ENCODE results near the gene SLC35B4. TPM values are rescaled to one million over a fixed set of nuclear protein-coding genes. Genes with fewer than 3 reads are reported as not detected.

The SLC35B4 gene
- total RNA-seq, 1 donor from 2014 or later, result 23.2 TPM

GRCh38 chr7:134289423-134289822 lies 27.3 kb downstream of the SLC35B4 start:
- H3K27me3 Mint-ChIP-seq (ENCODE audit: low read depth, unreplicated experiment), result peaks cover 3% of the 10 kb centered on the region
- Histone ChIP-seq H3K4me2 (ENCODE audit: low read length) (no peak overlapping the region), H3K4me3 (ENCODE audit: insufficient read depth, low read depth, low read length) (no peak overlapping the region), H3K9me3 (ENCODE audit: insufficient read depth, low read depth, low read length) (no peaks in the 10 kb centered on the region), H3K27ac (ENCODE audit: low read depth, low read length) (no peak overlapping the region), H3K27me3 (ENCODE audit: insufficient read depth, low read length) (peaks cover 7% of the 10 kb centered on the region), H3K36me3 (ENCODE audit: insufficient read depth, low read length) (peaks cover 7% of the 10 kb centered on the region), H3K4me1 (ENCODE audit: insufficient read depth, low read length) (no peaks in the 10 kb centered on the region), H4K20me1 (ENCODE audit: insufficient read depth, low read length) (no peaks in the 10 kb centered on the region), H3K9ac (ENCODE audit: low read length) (no peak overlapping the region), H2AFZ (ENCODE audit: low read depth, low read length) (no peak overlapping the region), H3K79me2 (ENCODE audit: insufficient read depth, low read length) (no peaks in the 10 kb centered on the region)
- peaks cover 5% of the 10 kb centered on the region for H3K36me3 Mint-ChIP-seq (ENCODE audit: low read depth, unreplicated experiment)
- peaks cover 4% of the 10 kb centered on the region for H3K4me1 Mint-ChIP-seq (ENCODE audit: low read depth, unreplicated experiment)
- no peak for TF ChIP-seq EZH2 (IDR thresholded peaks at IDR 0.05; ENCODE audit: insufficient read depth, low read length)
- TF ChIP-seq, protein P1, sequence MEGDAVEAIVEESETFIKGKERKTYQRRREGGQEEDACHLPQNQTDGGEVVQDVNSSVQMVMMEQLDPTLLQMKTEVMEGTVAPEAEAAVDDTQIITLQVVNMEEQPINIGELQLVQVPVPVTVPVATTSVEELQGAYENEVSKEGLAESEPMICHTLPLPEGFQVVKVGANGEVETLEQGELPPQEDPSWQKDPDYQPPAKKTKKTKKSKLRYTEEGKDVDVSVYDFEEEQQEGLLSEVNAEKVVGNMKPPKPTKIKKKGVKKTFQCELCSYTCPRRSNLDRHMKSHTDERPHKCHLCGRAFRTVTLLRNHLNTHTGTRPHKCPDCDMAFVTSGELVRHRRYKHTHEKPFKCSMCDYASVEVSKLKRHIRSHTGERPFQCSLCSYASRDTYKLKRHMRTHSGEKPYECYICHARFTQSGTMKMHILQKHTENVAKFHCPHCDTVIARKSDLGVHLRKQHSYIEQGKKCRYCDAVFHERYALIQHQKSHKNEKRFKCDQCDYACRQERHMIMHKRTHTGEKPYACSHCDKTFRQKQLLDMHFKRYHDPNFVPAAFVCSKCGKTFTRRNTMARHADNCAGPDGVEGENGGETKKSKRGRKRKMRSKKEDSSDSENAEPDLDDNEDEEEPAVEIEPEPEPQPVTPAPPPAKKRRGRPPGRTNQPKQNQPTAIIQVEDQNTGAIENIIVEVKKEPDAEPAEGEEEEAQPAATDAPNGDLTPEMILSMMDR (IDR thresholded peaks at IDR 0.05; ENCODE audit: insufficient read depth, low read depth, low read length), result no peak
- no peak overlapping the region for H3K4me3 Mint-ChIP-seq (ENCODE audit: unreplicated experiment)
- no peaks in the 10 kb centered on the region for H3K9me3 Mint-ChIP-seq (ENCODE audit: unreplicated experiment)
- no peak for FAIRE-seq
- H3K27ac Mint-ChIP-seq (ENCODE audit: unreplicated experiment), result no peak overlapping the region
- no peak for DNase-seq (ENCODE audit: low read depth)

DNA sequence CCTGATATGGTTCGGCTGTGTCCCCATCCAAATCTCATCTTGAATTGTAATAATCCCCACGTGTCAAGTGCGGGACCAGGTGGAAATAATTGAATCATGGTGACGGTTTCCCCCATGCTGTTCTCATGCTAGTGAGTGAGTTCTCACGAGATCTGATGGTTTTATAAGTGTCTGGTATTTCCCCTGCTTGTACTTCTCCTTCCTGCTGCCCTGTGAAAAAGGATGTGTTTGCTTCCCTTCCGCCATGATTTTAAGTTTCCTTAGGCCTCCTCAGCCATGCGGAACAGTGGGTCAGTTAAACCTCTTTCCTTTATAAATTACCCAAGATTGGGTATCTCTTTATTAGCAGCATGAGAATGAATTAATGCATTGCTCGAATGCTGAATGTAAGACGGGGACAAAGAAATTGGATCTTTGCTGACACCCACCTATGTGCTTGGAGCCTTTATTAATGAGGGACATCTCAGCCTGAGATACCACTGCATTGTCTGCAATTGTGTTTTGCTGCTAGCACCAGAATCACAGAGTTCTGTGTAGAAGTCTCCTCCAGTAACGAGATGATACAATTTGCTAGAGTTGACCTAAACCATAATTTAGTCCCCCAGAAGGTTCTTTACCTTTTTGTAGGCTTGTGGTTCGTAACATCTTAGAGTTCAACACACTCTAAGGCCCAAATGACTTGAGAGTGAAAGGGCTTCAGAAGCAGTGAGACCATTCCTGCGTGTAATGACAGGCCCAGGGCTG lies 28.6 kb downstream of the SLC35B4 start:
- Mint-ChIP-seq H3K36me3 (ENCODE audit: low read depth, unreplicated experiment) (no peaks in the 10 kb centered on the region), H3K27ac (ENCODE audit: unreplicated experiment) (no peak overlapping the region), H3K9me3 (ENCODE audit: unreplicated experiment) (no peaks in the 10 kb centered on the region), H3K4me1 (ENCODE audit: low read depth, unreplicated experiment) (peaks cover 4% of the 10 kb centered on the region), H3K27me3 (ENCODE audit: low read depth, unreplicated experiment) (peaks cover 3% of the 10 kb centered on the region), H3K4me3 (ENCODE audit: unreplicated experiment) (no peak overlapping the region)
- Histone ChIP-seq H4K20me1 (ENCODE audit: insufficient read depth, low read length) (no peaks in the 10 kb centered on the region), H3K4me1 (ENCODE audit: insufficient read depth, low read length) (no peaks in the 10 kb centered on the region), H3K4me3 (ENCODE audit: insufficient read depth, low read depth, low read length) (no peak overlapping the region), H3K9me3 (ENCODE audit: insufficient read depth, low read depth, low read length) (no peaks in the 10 kb centered on the region), H3K27me3 (ENCODE audit: insufficient read depth, low read length) (peaks cover 7% of the 10 kb centered on the region), H3K79me2 (ENCODE audit: insufficient read depth, low read length) (no peaks in the 10 kb centered on the region), H3K27ac (ENCODE audit: low read depth, low read length) (no peak overlapping the region), H3K9ac (ENCODE audit: low read length) (no peak overlapping the region), H3K36me3 (ENCODE audit: insufficient read depth, low read length) (peaks cover under 1% of the 10 kb centered on the region), H3K4me2 (ENCODE audit: low read length) (no peak overlapping the region), H2AFZ (ENCODE audit: low read depth, low read length) (no peak overlapping the region)
- no peak for TF ChIP-seq EZH2 (IDR thresholded peaks at IDR 0.05; ENCODE audit: insufficient read depth, low read length)
- TF ChIP-seq, protein P1 (IDR thresholded peaks at IDR 0.05; ENCODE audit: insufficient read depth, low read depth, low read length), result no peak
- no peak for FAIRE-seq
- DNase-seq (ENCODE audit: low read depth), result no peak

DNA sequence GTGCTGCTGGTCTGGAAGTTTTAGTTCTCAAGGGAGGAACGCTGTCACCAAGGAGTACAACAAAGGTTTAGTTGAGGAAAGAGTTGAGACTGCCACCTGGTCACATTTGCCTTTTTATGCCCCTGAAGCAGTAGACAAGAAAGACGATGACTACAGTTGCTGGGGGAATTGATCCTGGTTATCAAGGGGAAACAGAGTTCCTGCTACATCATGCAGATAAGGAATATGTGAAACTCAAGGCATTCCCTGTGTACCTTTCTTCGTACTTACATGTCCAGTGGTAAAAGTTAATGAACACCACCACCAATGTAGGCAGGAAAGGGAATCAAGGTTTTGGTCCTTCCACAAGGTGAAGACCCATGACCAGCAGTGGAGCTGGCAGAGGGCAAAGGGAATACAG lies 31.8 kb downstream of the SLC35B4 start:
- H3K4me3 ChIP-seq (ENCODE audit: insufficient read depth, low read depth, low read length), result no peak overlapping the region
- no peak overlapping the region for H3K9ac ChIP-seq (ENCODE audit: low read length)
- H2AFZ ChIP-seq (ENCODE audit: low read depth, low read length), result no peak overlapping the region
- H3K36me3 ChIP-seq (ENCODE audit: insufficient read depth, low read length), result no peaks in the 10 kb centered on the region
- H3K79me2 ChIP-seq (ENCODE audit: insufficient read depth, low read length), result no peaks in the 10 kb centered on the region
- H4K20me1 ChIP-seq (ENCODE audit: insufficient read depth, low read length), result no peaks in the 10 kb centered on the region
- H3K4me1 Mint-ChIP-seq (ENCODE audit: low read depth, unreplicated experiment), result peaks cover under 1% of the 10 kb centered on the region
- FAIRE-seq (no peak), DNase-seq (ENCODE audit: low read depth) (no peak)
- H3K27me3 Mint-ChIP-seq (ENCODE audit: low read depth, unreplicated experiment), result peaks cover 6% of the 10 kb centered on the region
- no peak overlapping the region for H3K27ac Mint-ChIP-seq (ENCODE audit: unreplicated experiment)
- no peaks in the 10 kb centered on the region for H3K9me3 Mint-ChIP-seq (ENCODE audit: unreplicated experiment)
- H3K9me3 ChIP-seq (ENCODE audit: insufficient read depth, low read depth, low read length), result no peaks in the 10 kb centered on the region
- H3K4me1 ChIP-seq (ENCODE audit: insufficient read depth, low read length), result no peaks in the 10 kb centered on the region
- no peak overlapping the region for H3K4me3 Mint-ChIP-seq (ENCODE audit: unreplicated experiment)
- no peak overlapping the region for H3K4me2 ChIP-seq (ENCODE audit: low read length)
- TF ChIP-seq, protein P1 (IDR thresholded peaks at IDR 0.05; ENCODE audit: insufficient read depth, low read depth, low read length), result no peak
- TF ChIP-seq EZH2 (IDR thresholded peaks at IDR 0.05; ENCODE audit: insufficient read depth, low read length), result no peak
- no peaks in the 10 kb centered on the region for H3K36me3 Mint-ChIP-seq (ENCODE audit: low read depth, unreplicated experiment)
- H3K27ac ChIP-seq (ENCODE audit: low read depth, low read length), result no peak overlapping the region
- H3K27me3 ChIP-seq (ENCODE audit: insufficient read depth, low read length), result peaks cover 7% of the 10 kb centered on the region

All from astrocyte (in vitro differentiated cells and primary cell).